H1 (cell line): Measurements from ENCODE around the gene MSI1. TPM values are rescaled to one million over a fixed set of nuclear protein-coding genes. Genes with fewer than 3 reads are reported as not detected.

Experiments
- CTCF ChIA-PET: fragments of 300-600 bp; sonication (Branson Sonifier 250); formaldehyde crosslinking; loops from one replicate; lab custom pipeline; 2021; ENCODE audit not compliant: partially characterized antibody; lab: Charles Lee
- POLR2A ChIA-PET: fragments of 300-600 bp; sonication (Branson Sonifier 250); formaldehyde crosslinking; loops from one replicate; lab custom pipeline; 2021; ENCODE audit warnings: inconsistent platforms; ENCODE audit not compliant: partially characterized antibody; lab: Charles Lee
- DNase-seq, 2 experiments: peaks; one replicate each; pipeline versions ENCODE4 v3.0.0 to v3.0.0-alpha.2; 2010 to 2022; ENCODE audit warnings: low spot score in 2 of 2, low read depth in 1 of 2, mixed read lengths in 1 of 2
- FAIRE-seq: peaks from 2 replicates; lab custom pipeline; 2011; peaks lifted over from hg19 to GRCh38; lab: Jason Lieb, UNC
- H2AFZ ChIP-seq: 2 replicates; pipeline ENCODE4 v1.8.1; 2012; ENCODE audit warnings: low read length, inconsistent platforms
- H2AK5ac ChIP-seq: 2 replicates; pipeline ENCODE4 v1.6.1; 2013; ENCODE audit warnings: low read depth, low read length
- H2BK120ac ChIP-seq: replicated peaks from 2 replicates; pipeline ENCODE3; 2013; ENCODE audit warnings: low read depth, low read length, inconsistent platforms
- H2BK12ac ChIP-seq: 2 replicates; pipeline ENCODE4 v1.6.1; 2013; ENCODE audit warnings: low read depth, low read length
- H2BK15ac ChIP-seq: 2 replicates; pipeline ENCODE4 v1.6.1; 2013; ENCODE audit warnings: low read length
- H2BK20ac ChIP-seq: 2 replicates; pipeline ENCODE4 v1.6.1; 2013; ENCODE audit warnings: low read length
- H2BK5ac ChIP-seq: 2 replicates; pipeline ENCODE4 v1.6.1; 2013; ENCODE audit warnings: low read depth, low read length
- H3K14ac ChIP-seq: 2 replicates; pipeline ENCODE4 v1.6.1; 2013; ENCODE audit warnings: inconsistent platforms; ENCODE audit not compliant: insufficient read length
- H3K18ac ChIP-seq: 2 replicates; pipeline ENCODE4 v1.6.1; 2013; ENCODE audit warnings: low read length; ENCODE audit errors: extremely low read depth
- H3K23ac ChIP-seq: 2 replicates; pipeline ENCODE4 v1.6.1; 2013; ENCODE audit warnings: inconsistent platforms; ENCODE audit not compliant: insufficient read length
- H3K23me2 ChIP-seq: 2 replicates; pipeline ENCODE4 v1.6.1; 2013; ENCODE audit warnings: low read depth, low read length
- H3K27ac ChIP-seq: 2 replicates; pipeline ENCODE4 v1.6.1; 2011; ENCODE audit warnings: low read depth, low read length, inconsistent platforms
- H3K27me3 ChIP-seq, 4 experiments: replicated peaks in 1 of 4; 1 replicate in 1 of 4; 2 replicates in 3 of 4; pipeline versions ENCODE4 v1.6.1 to v1.8.1; 2011 to 2013; ENCODE audit warnings: low read length in 3 of 4, mild to moderate bottlenecking in 3 of 4, inconsistent platforms in 2 of 4, mixed read lengths in 2 of 4, moderate library complexity in 1 of 4; ENCODE audit not compliant: control insufficient read depth in 3 of 4, insufficient read depth in 3 of 4; ENCODE audit errors: extremely low read depth in 1 of 4
- H3K36me3 ChIP-seq, 4 experiments: 2 replicates each; pipeline versions ENCODE4 v1.6.1 to v1.8.1; 2011 to 2013; ENCODE audit warnings: mild to moderate bottlenecking in 4 of 4, low read length in 3 of 4, moderate library complexity in 2 of 4, control low read depth in 1 of 4, inconsistent platforms in 1 of 4; ENCODE audit not compliant: insufficient read depth in 4 of 4, control insufficient read depth in 2 of 4
- H3K4ac ChIP-seq: replicated peaks from 2 replicates; pipeline ENCODE3; 2013; ENCODE audit warnings: low read length, low read depth, mixed read lengths, inconsistent platforms; ENCODE audit not compliant: insufficient read length
- H3K4me1 ChIP-seq, 4 experiments: replicated peaks in 1 of 4; 1 replicate in 1 of 4; 2 replicates in 3 of 4; pipeline versions ENCODE4 v1.6.1 to v1.8.1; 2011 to 2013; ENCODE audit warnings: low read length in 3 of 4, inconsistent platforms in 2 of 4, mixed read lengths in 1 of 4; ENCODE audit not compliant: insufficient read depth in 4 of 4, control insufficient read depth in 3 of 4
- H3K4me2 ChIP-seq, 2 experiments: 2 replicates each; pipeline versions ENCODE4 v1.6.1 to v1.8.1; 2011 to 2013; ENCODE audit warnings: low read depth in 2 of 2, low read length in 2 of 2, control low read depth in 1 of 2, inconsistent platforms in 1 of 2, mild to moderate bottlenecking in 1 of 2; ENCODE audit not compliant: insufficient read depth in 1 of 2
- H3K4me3 ChIP-seq, 4 experiments: fragments of 200-600, 300-600 bp in 1 of 4; sonication (generic), shearing (Covaris generic), sonication (Bioruptor Twin) in 1 of 4; 2 replicates each; pipeline versions ENCODE4 v1.5.1 to v1.8.1; 2011 to 2016; ENCODE audit warnings: low read length in 4 of 4, low read depth in 3 of 4, control low read depth in 2 of 4, inconsistent platforms in 2 of 4, mild to moderate bottlenecking in 2 of 4, mixed read lengths in 1 of 4, moderate library complexity in 1 of 4; ENCODE audit not compliant: insufficient read depth in 2 of 4; ENCODE audit errors: extremely low read depth in 1 of 4
- H3K56ac ChIP-seq: replicated peaks from 2 replicates; pipeline ENCODE3; 2013; ENCODE audit warnings: low read depth, mild to moderate bottlenecking, mixed read lengths, low read length, inconsistent platforms; ENCODE audit not compliant: insufficient read length
- H3K79me1 ChIP-seq: 2 replicates; pipeline ENCODE4 v1.6.1; 2013; ENCODE audit warnings: low read depth, low read length, control low read depth
- H3K79me2 ChIP-seq, 2 experiments: 2 replicates each; pipeline versions ENCODE4 v1.6.1 to v1.8.1; 2012 to 2013; ENCODE audit warnings: low read length in 2 of 2, mild to moderate bottlenecking in 2 of 2, inconsistent platforms in 1 of 2; ENCODE audit not compliant: insufficient read depth in 2 of 2, control insufficient read depth in 1 of 2
- H3K9ac ChIP-seq, 4 experiments: replicated peaks in 1 of 4; 1 replicate in 1 of 4; 2 replicates in 3 of 4; pipeline versions ENCODE4 v1.6.1 to v1.8.1; 2011 to 2013; ENCODE audit warnings: low read depth in 3 of 4, low read length in 3 of 4, control low read depth in 2 of 4, mild to moderate bottlenecking in 2 of 4, moderate library complexity in 2 of 4, inconsistent platforms in 1 of 4; ENCODE audit errors: extremely low read depth in 1 of 4
- H3K9me3 ChIP-seq, 2 experiments: 2 replicates each; pipeline versions ENCODE4 v1.6.1 to v1.8.1; 2012 to 2013; ENCODE audit warnings: mild to moderate bottlenecking in 2 of 2, moderate library complexity in 2 of 2, control low read depth in 1 of 2, inconsistent platforms in 1 of 2, low read depth in 1 of 2, low read length in 1 of 2, mixed read lengths in 1 of 2; ENCODE audit not compliant: insufficient read depth in 2 of 2
- H4K20me1 ChIP-seq, 2 experiments: replicated peaks in 1 of 2; 2 replicates each; pipeline versions ENCODE3 to v1.8.1; 2011 to 2013; ENCODE audit warnings: inconsistent platforms in 2 of 2, low read length in 2 of 2, mild to moderate bottlenecking in 1 of 2; ENCODE audit not compliant: insufficient read depth in 2 of 2, control insufficient read depth in 1 of 2
- H4K5ac ChIP-seq: 2 replicates; pipeline ENCODE4 v1.6.1; 2013; ENCODE audit warnings: low read length, low read depth, mixed read lengths, inconsistent platforms; ENCODE audit not compliant: insufficient read length
- H4K8ac ChIP-seq: 2 replicates; pipeline ENCODE4 v1.8.0; 2013; ENCODE audit warnings: mild to moderate bottlenecking, moderate library complexity, low read length, inconsistent platforms; ENCODE audit not compliant: insufficient read depth; ENCODE audit errors: extremely low read depth
- H4K91ac ChIP-seq: replicated peaks from 2 replicates; pipeline ENCODE3; 2013; ENCODE audit warnings: low read length, mixed read lengths, inconsistent platforms; ENCODE audit not compliant: insufficient read length
- FOSL1 ChIP-seq: IDR thresholded peaks from 2 replicates; pipeline ENCODE4 v1.6.1; 2011; ENCODE audit warnings: mild to moderate bottlenecking, low read depth, low read length, moderate library complexity; ENCODE audit not compliant: insufficient read depth
- HDAC6 ChIP-seq: IDR thresholded peaks from one replicate; pipeline ENCODE4 v1.7.1; 2012; ENCODE audit warnings: low read depth, mild to moderate bottlenecking, inconsistent platforms, low read length, moderate library complexity
- RNF2 ChIP-seq: fragments of 200-900, 300-1000 bp; sonication (generic); IDR thresholded peaks from 2 replicates; pipeline ENCODE4 v1.7.1; 2016; ENCODE audit warnings: borderline replicate concordance, low read depth, mild to moderate bottlenecking, antibody characterized with exemption, low read length; ENCODE audit not compliant: poor library complexity, severe bottlenecking; ENCODE audit errors: missing control alignments
- SIRT6 ChIP-seq: IDR thresholded peaks from one replicate; pipeline ENCODE4 v1.7.1; 2012; ENCODE audit warnings: low read length, inconsistent platforms
- WGBS, 2 experiments: shearing (Covaris generic) in 1 of 2; methylation state at CpG; one replicate each; pipeline versions ENCODE4 v1.1.6 to v1.1.7; 2013 to 2015; ENCODE audit warnings: low lambda C conversion rate in 2 of 2, mixed read lengths in 2 of 2, inconsistent platforms in 1 of 2, low coverage in 1 of 2, missing lambda C conversion rate in 1 of 2; ENCODE audit not compliant: insufficient replicate concordance in 2 of 2, insufficient coverage in 1 of 2, insufficient read length in 1 of 2; ENCODE audit errors: extremely low coverage in 1 of 2, missing lambda C conversion rate in 1 of 2; 5-methylcytosine and 5-hydroxymethylcytosine counted together
- polyA plus RNA-seq, 7 experiments: library from polyadenylated mRNA; depleted of rRNA in 3 of 7; stranded (reverse) in 5 of 7; unstranded in 2 of 7; fragments of >200 nt in 5 of 7; fragments of 200-250 nt in 2 of 7; gene quantifications; 1 replicate in 5 of 7; 2 replicates in 1 of 7; 4 replicates in 1 of 7; pipeline versions ENCODE4 v1.2.1 to v1.2.3, GENCODE V29; 2011 to 2013; ENCODE audit warnings: missing spikeins in 2 of 7, mixed read lengths in 2 of 7
- total RNA-seq: library from RNA; stranded (reverse); fragmentation: NEBNext Ultra II Directional; extraction: Animal tissue kit (Norgen Biotek cat#: 25700); gene quantifications from 2 replicates; pipeline ENCODE4 v1.2.1, GENCODE V29; 2021

The MSI1 gene
- total and polyA plus RNA-seq, 2 of the 8 experiments (the other 6 are each of a cell fraction or from before 2014, with no cell fraction given), result 13.5 to 51.9 TPM

GRCh38 chr12:120412421-120412820, 43.5 kb upstream of the MSI1 start:
- FAIRE-seq (no peak), DNase-seq (no peak)
- H3K9ac ChIP-seq, result no peak overlapping the region
- no peak overlapping the region for H2BK15ac ChIP-seq
- no peak overlapping the region for H4K91ac ChIP-seq
- no peak overlapping the region for H3K14ac ChIP-seq
- no peak overlapping the region for H3K4ac ChIP-seq
- no peak overlapping the region for H2AK5ac ChIP-seq
- ChIA-PET POLR2A (interaction anchor here (2.4 to 3.4 kb wide), 3 partner anchors 24 to 121 kb away, joined by 9 to 14 read pairs (median 10); partner anchors contain the start of gene RNU4-2), CTCF (interaction anchor here (0.6 to 1.4 kb wide), 3 partner anchors 36 to 55 kb away, joined by 3 to 5 read pairs (median 4); no protein-coding TSS in a partner anchor)
- no peak overlapping the region for H3K18ac ChIP-seq
- peaks cover 0 to 10% (median 6%) of the 10 kb centered on the region in 4 experiments; a peak in 3 of 7 replicates for H3K4me1 ChIP-seq
- H3K23me2 ChIP-seq, result no peaks in the 10 kb centered on the region
- no peak overlapping the region for H4K5ac ChIP-seq
- H3K4me2 ChIP-seq, result no peak overlapping the region
- H4K20me1 ChIP-seq, result no peaks in the 10 kb centered on the region
- no peaks in the 10 kb centered on the region for H3K79me2 ChIP-seq
- H3K36me3 ChIP-seq, result no peaks in the 10 kb centered on the region
- no peaks in the 10 kb centered on the region for H3K27me3 ChIP-seq
- H2BK120ac ChIP-seq, result no peak overlapping the region
- 88% methylated on average over 7 of the region's 7 CpGs; no CpG with 5 or more reads in 1 of the 2 experiments for WGBS, 2 experiments
- H4K8ac ChIP-seq, result no peak overlapping the region
- no peaks in the 10 kb centered on the region for H3K9me3 ChIP-seq
- H2BK12ac ChIP-seq, result no peak overlapping the region
- no peak overlapping the region for H2AFZ ChIP-seq
- H3K4me3 ChIP-seq, result no peak overlapping the region
- TF ChIP-seq HDAC6 (no peak), FOSL1 (no peak), SIRT6 (no peak), RNF2 (no peak)
- TF ChIP-seq, all 59 proteins: peak for 0
- Histone ChIP-seq H3K27ac (no peak overlapping the region), H3K23ac (no peak overlapping the region), H2BK5ac (no peak overlapping the region), H3K79me1 (no peaks in the 10 kb centered on the region), H2BK20ac (no peak overlapping the region), H3K56ac (no peak overlapping the region)
